Neural progenitor cell (in vitro differentiated cells): Measurements from ENCODE around the gene ZNF674. TPM values are rescaled to one million over a fixed set of nuclear protein-coding genes. Genes with fewer than 3 reads are reported as not detected.

ENCODE experiments used
- DNase-seq: peaks from one replicate; pipeline ENCODE4 v3.0.0-alpha.2; 2016; ENCODE audit warnings: low spot score
- H2AFZ ChIP-seq: fragments of 200-600 bp; sonication (generic); replicated peaks from 2 replicates; pipeline ENCODE4 v1.6.1; 2016; ENCODE audit warnings: antibody characterized with exemption
- H3F3A ChIP-seq: fragments of 200-600 bp; sonication (generic); 2 replicates; pipeline ENCODE4 v1.6.1; 2016; ENCODE audit warnings: antibody characterized with exemption, low read depth
- H3K27ac ChIP-seq: fragments of 200-600 bp; sonication (generic); 2 replicates; pipeline ENCODE4 v1.5.1; 2016; ENCODE audit warnings: mild to moderate bottlenecking
- H3K27me3 ChIP-seq: fragments of 200-600 bp; sonication (generic); 2 replicates; pipeline ENCODE4 v1.6.1; 2016; ENCODE audit warnings: mild to moderate bottlenecking, moderate library complexity
- H3K36me3 ChIP-seq: fragments of 200-600 bp; sonication (generic); 2 replicates; pipeline ENCODE4 v1.5.1; 2016
- H3K4me1 ChIP-seq: fragments of 200-600 bp; sonication (generic); 2 replicates; pipeline ENCODE4 v1.6.1; 2016; ENCODE audit warnings: mixed run types
- H3K4me2 ChIP-seq: fragments of 200-600 bp; sonication (generic); 2 replicates; pipeline ENCODE4 v1.6.1; 2016
- H3K4me3 ChIP-seq: fragments of 200-600 bp; sonication (generic); 2 replicates; pipeline ENCODE4 v1.5.1; 2016
- H3K79me2 ChIP-seq: fragments of 200-600 bp; sonication (generic); 2 replicates; pipeline ENCODE4 v1.6.1; 2016; ENCODE audit warnings: low read depth
- H3K9ac ChIP-seq: fragments of 200-600 bp; sonication (generic); 2 replicates; pipeline ENCODE4 v1.6.1; 2016
- H3K9me3 ChIP-seq: fragments of 200-600 bp; sonication (generic); 2 replicates; pipeline ENCODE4 v1.5.1; 2016; ENCODE audit warnings: low read depth
- H4K20me1 ChIP-seq: fragments of 200-600 bp; sonication (generic); 2 replicates; pipeline ENCODE4 v1.6.1; 2016; ENCODE audit warnings: low read depth
- H3K27ac Mint-ChIP-seq: 3 replicates; pipeline ENCODE4 v1.8.0; 2021; ENCODE audit warnings: mixed read lengths
- H3K27me3 Mint-ChIP-seq: 2 replicates; pipeline ENCODE4 v1.8.0; 2022; ENCODE audit warnings: low read depth, mild to moderate bottlenecking, inconsistent platforms, moderate library complexity, mixed read lengths; ENCODE audit not compliant: insufficient read depth
- H3K36me3 Mint-ChIP-seq: 3 replicates; pipeline ENCODE4 v1.8.0; 2021; ENCODE audit warnings: mixed read lengths
- H3K4me1 Mint-ChIP-seq: 3 replicates; pipeline ENCODE4 v1.8.0; 2021; ENCODE audit warnings: mixed read lengths
- H3K4me3 Mint-ChIP-seq: 3 replicates; pipeline ENCODE4 v1.8.0; 2021; ENCODE audit warnings: mild to moderate bottlenecking, moderate library complexity, mixed read lengths
- H3K9me3 Mint-ChIP-seq: 3 replicates; pipeline ENCODE4 v1.8.0; 2020; ENCODE audit warnings: mixed read lengths
- EZH2 ChIP-seq: fragments of 200-600 bp; sonication (generic); IDR thresholded peaks from 2 replicates; pipeline ENCODE4 v1.6.1; 2017; ENCODE audit warnings: antibody characterized with exemption, mild to moderate bottlenecking, moderate library complexity
- EZH2phosphoT487 ChIP-seq: fragments of 200-600 bp; sonication (generic); IDR thresholded peaks from 2 replicates; pipeline ENCODE4 v1.6.1; 2017; ENCODE audit warnings: antibody characterized with exemption
- total RNA-seq: library from RNA; depleted of rRNA; stranded (reverse); fragments of >200 nt; gene quantifications from 2 replicates; pipeline ENCODE4 v1.2.3, GENCODE V29; 2015; ENCODE audit warnings: low replicate concordance
- TF ChIP-seq, protein P1 (sequence below): fragments of 200-600 bp; sonication (generic); IDR thresholded peaks from 2 replicates; pipeline ENCODE4 v1.5.1; 2017; ENCODE audit warnings: antibody characterized with exemption, mild to moderate bottlenecking

The ZNF674 gene
- total RNA-seq, 1 donor from 2014 or later = 3.9 TPM

DNA sequence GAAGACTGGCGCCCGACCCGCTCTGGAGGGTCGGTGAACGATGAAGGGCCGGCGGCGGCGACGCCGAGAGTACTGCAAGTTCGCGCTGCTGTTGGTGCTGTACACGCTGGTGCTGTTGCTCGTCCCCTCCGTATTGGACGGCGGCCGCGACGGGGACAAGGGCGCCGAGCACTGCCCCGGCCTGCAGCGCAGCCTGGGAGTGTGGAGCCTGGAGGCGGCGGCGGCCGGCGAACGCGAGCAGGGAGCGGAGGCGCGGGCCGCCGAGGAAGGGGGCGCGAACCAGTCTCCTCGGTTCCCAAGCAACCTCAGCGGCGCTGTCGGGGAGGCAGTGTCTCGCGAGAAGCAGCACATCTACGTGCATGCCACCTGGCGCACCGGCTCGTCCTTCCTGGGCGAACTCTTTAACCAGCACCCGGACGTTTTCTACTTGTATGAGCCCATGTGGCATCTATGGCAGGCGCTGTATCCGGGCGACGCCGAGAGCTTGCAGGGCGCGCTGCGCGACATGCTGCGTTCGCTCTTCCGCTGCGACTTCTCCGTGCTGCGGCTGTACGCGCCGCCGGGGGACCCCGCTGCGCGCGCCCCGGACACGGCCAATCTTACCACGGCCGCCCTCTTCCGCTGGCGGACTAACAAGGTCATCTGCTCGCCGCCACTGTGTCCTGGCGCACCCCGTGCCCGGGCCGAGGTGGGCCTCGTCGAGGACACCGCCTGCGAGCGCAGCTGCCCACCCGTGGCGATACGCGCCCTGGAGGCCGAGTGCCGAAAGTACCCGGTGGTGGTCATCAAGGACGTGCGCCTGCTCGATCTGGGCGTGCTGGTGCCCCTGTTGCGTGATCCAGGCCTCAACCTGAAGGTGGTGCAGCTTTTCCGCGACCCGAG, 28.9 kb upstream of the ZNF674 start:
- TF ChIP-seq EZH2 = peak; percentile 17
- TF ChIP-seq, protein P1, sequence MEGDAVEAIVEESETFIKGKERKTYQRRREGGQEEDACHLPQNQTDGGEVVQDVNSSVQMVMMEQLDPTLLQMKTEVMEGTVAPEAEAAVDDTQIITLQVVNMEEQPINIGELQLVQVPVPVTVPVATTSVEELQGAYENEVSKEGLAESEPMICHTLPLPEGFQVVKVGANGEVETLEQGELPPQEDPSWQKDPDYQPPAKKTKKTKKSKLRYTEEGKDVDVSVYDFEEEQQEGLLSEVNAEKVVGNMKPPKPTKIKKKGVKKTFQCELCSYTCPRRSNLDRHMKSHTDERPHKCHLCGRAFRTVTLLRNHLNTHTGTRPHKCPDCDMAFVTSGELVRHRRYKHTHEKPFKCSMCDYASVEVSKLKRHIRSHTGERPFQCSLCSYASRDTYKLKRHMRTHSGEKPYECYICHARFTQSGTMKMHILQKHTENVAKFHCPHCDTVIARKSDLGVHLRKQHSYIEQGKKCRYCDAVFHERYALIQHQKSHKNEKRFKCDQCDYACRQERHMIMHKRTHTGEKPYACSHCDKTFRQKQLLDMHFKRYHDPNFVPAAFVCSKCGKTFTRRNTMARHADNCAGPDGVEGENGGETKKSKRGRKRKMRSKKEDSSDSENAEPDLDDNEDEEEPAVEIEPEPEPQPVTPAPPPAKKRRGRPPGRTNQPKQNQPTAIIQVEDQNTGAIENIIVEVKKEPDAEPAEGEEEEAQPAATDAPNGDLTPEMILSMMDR = no peak
- DNase-seq = peak; percentile 72
- Mint-ChIP-seq H3K27me3 (peaks cover 5% of the 10 kb centered on the region), H3K9me3 (peaks cover 6% of the 10 kb centered on the region), H3K4me3 (peak overlapping the region; percentile 85), H3K36me3 (peaks cover 2% of the 10 kb centered on the region), H3K27ac (no peak overlapping the region), H3K4me1 (peaks cover 12% of the 10 kb centered on the region)
- H3K9me3 ChIP-seq = no peaks in the 10 kb centered on the region
- H2AFZ ChIP-seq = peak overlapping the region; percentile 72
- peaks cover 9% of the 10 kb centered on the region for H4K20me1 ChIP-seq
- H3K36me3 ChIP-seq = no peaks in the 10 kb centered on the region
- no peak overlapping the region for H3K27ac ChIP-seq
- no peaks in the 10 kb centered on the region for H3K79me2 ChIP-seq
- H3K27me3 ChIP-seq = peaks cover 19% of the 10 kb centered on the region
- H3K4me1 ChIP-seq = no peaks in the 10 kb centered on the region
- H3F3A ChIP-seq = peaks cover 5% of the 10 kb centered on the region
- H3K9ac ChIP-seq = no peak overlapping the region
- peak overlapping the region; percentile 59 for H3K4me3 ChIP-seq
- H3K4me2 ChIP-seq = peak overlapping the region; percentile 85

DNA sequence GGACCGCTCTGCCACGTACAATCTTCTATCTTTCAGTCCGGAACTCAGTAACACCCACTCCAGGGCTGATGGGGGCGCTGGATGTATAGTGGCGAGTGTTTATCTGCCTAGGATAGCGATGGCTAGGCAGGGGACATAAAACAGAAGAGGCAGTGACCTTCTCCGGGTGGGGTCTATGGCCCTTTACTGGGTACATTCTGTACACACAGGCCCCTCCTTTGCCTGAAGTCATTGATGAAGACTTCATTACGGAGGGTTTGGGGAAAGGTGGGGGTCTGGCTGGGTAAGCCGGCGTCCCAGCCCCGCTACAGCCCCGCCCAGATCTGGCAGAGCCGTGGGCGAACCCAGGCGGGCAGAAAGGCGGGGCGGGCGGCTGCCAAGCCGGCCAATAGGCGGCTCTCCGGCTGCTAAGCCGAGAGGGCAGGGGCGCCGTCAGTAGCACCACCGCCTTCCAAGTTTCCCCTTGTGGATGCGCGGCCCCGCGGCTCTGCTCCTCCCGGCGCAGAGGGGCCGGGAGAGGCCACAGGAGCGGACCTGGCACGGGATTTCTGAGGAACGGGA, 28.2 kb upstream of the ZNF674 start, which contains the start of gene CHST7:
Gene CHST7, plus strand, starts transcription at position 435 of the 561 bp plus-strand sequence. CDS start 167 bp downstream, outside the sequence.
- DNase-seq = peak; percentile 88
- Histone ChIP-seq H3K79me2 (no peaks in the 10 kb centered on the region), H3K9me3 (no peaks in the 10 kb centered on the region), H3K27me3 (peaks cover 19% of the 10 kb centered on the region), H3K36me3 (no peaks in the 10 kb centered on the region), H2AFZ (peak within 1 kb of the TSS; percentile 72), H3K9ac (no peak within 1 kb of the TSS), H3F3A (peaks cover 11% of the 10 kb centered on the region), H3K4me3 (peak within 1 kb of the TSS; percentile 59), H3K4me1 (no peaks in the 10 kb centered on the region), H4K20me1 (peaks cover 9% of the 10 kb centered on the region), H3K4me2 (peak within 1 kb of the TSS; percentile 85), H3K27ac (no peak within 1 kb of the TSS)
- peaks cover 16% of the 10 kb centered on the region for H3K4me1 Mint-ChIP-seq
- no peak for TF ChIP-seq EZH2
- TF ChIP-seq, protein P1 = peak; percentile 42
- H3K4me3 Mint-ChIP-seq = peak within 1 kb of the TSS; percentile 85
- H3K36me3 Mint-ChIP-seq = peaks cover 2% of the 10 kb centered on the region
- H3K27ac Mint-ChIP-seq = no peak within 1 kb of the TSS
- H3K9me3 Mint-ChIP-seq = peaks cover 6% of the 10 kb centered on the region
- H3K27me3 Mint-ChIP-seq = peaks cover 5% of the 10 kb centered on the region

DNA sequence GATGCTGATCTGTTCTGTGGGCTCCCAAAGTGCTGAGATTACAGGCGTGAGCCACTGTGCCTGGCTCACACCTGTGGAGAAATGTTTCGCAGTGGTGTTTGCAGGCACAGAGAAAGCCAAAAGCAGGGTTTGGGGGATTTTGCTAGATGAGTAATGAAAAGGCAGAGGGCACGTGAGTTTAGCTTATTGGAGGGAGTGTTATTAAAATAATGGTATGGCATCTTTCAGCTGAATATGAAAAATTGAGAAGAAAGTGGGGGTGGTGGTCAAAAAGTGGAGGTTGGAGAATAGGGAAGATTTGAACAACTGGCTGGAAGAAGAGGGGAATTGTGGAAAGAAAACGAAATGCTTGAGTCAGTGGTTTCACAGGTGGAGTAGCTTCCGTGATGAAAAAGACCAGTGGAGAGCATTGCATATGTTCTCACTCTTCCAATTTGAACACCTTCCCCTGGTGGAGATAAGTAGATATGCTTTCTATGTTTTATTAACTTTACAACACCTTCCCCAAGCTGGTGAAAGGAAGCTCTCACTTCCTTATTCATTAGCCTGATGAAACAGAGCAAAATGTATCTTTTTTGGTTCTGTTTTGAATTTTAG, 27.2 kb upstream of the ZNF674 start:
- Histone ChIP-seq H2AFZ (no peak overlapping the region), H3K9ac (no peak overlapping the region), H3K4me2 (no peak overlapping the region), H3K79me2 (no peaks in the 10 kb centered on the region), H4K20me1 (peaks cover 9% of the 10 kb centered on the region), H3K4me3 (no peak overlapping the region), H3K36me3 (no peaks in the 10 kb centered on the region), H3F3A (peaks cover 12% of the 10 kb centered on the region), H3K9me3 (no peaks in the 10 kb centered on the region), H3K27me3 (peaks cover 19% of the 10 kb centered on the region), H3K27ac (no peak overlapping the region), H3K4me1 (no peaks in the 10 kb centered on the region)
- H3K27ac Mint-ChIP-seq = no peak overlapping the region
- H3K4me1 Mint-ChIP-seq = peaks cover 16% of the 10 kb centered on the region
- H3K27me3 Mint-ChIP-seq = peaks cover 7% of the 10 kb centered on the region
- H3K9me3 Mint-ChIP-seq = peaks cover 6% of the 10 kb centered on the region
- DNase-seq = no peak
- TF ChIP-seq, protein P1 = no peak
- TF ChIP-seq EZH2phosphoT487 (no peak), EZH2 (no peak)
- H3K36me3 Mint-ChIP-seq = peaks cover 2% of the 10 kb centered on the region
- peak overlapping the region; percentile 85 for H3K4me3 Mint-ChIP-seq
